ENCODE results near the gene TP73. TPM values are rescaled to one million over a fixed set of nuclear protein-coding genes. Genes with fewer than 3 reads are reported as not detected.

TP73 gene
- total RNA-seq, 1 donor from 2014 or later: not detected

- TF ChIP-seq CTCF (IDR thresholded peaks at IDR 0.05): no peak
- Histone ChIP-seq H3K9me3 (no peaks in the 10 kb centered on the region), H3K27me3 (peaks cover 5% of the 10 kb centered on the region), H3K27ac (no peak overlapping the region), H3K4me3 (no peak overlapping the region), H3K36me3 (no peaks in the 10 kb centered on the region), H3K4me1 (no peaks in the 10 kb centered on the region)
- intact Hi-C loops (cut with DNase I): no loop called here
- DNase-seq (ENCODE audit: low spot score in 2 of 2): no peak
These were observed 44.4 kb downstream of the TP73 start for GRCh38 chr1:3696689-3697088.

DNA sequence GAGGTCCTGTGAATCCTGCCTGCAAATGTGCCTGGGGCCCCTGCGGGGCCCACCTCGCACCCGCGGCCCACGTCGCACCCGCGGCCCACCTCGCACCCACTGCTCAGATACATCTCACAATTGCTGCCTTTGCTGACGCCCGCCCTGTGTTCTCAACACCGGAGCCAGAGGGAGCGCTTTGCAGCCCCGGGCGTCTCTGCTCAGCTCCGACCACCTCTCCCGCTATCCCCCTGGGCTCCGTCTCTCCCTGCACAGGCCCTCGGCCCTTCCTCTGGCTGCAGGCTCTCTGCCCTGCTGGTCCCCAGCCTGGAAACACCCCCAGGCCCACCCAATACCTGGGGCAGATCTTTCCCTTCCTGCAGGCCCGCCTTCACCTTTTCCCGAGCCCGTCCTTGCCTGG is 44.8 kb downstream of the TP73 start:
- no peak for TF ChIP-seq CTCF (IDR thresholded peaks at IDR 0.05)
- intact Hi-C loops (cut with DNase I): no loop called here
- Histone ChIP-seq H3K4me3 (no peak overlapping the region), H3K4me1 (no peaks in the 10 kb centered on the region), H3K9me3 (no peaks in the 10 kb centered on the region), H3K27me3 (peaks cover 5% of the 10 kb centered on the region), H3K27ac (no peak overlapping the region), H3K36me3 (no peaks in the 10 kb centered on the region)
- DNase-seq (ENCODE audit: low spot score in 2 of 2): no peak

GRCh38 chr1:3697810-3698209 is 45.5 kb downstream of the TP73 start:
- Histone ChIP-seq H3K36me3 (no peaks in the 10 kb centered on the region), H3K4me3 (no peak overlapping the region), H3K27ac (no peak overlapping the region), H3K4me1 (no peaks in the 10 kb centered on the region), H3K9me3 (no peaks in the 10 kb centered on the region), H3K27me3 (peaks cover 5% of the 10 kb centered on the region)
- intact Hi-C loops (cut with DNase I): no loop called here
- DNase-seq (ENCODE audit: low spot score in 2 of 2): no peak
- TF ChIP-seq CTCF (IDR thresholded peaks at IDR 0.05): no peak

GRCh38 chr1:3698660-3699408 is 46.5 kb downstream of the TP73 start:
- no peak overlapping the region for H3K27ac ChIP-seq
- no peak for DNase-seq (ENCODE audit: low spot score in 2 of 2)
- no peak overlapping the region for H3K4me3 ChIP-seq
- peaks cover 5% of the 10 kb centered on the region for H3K27me3 ChIP-seq
- no peaks in the 10 kb centered on the region for H3K9me3 ChIP-seq
- no peaks in the 10 kb centered on the region for H3K36me3 ChIP-seq
- intact Hi-C loops (cut with DNase I): no loop called here
- no peaks in the 10 kb centered on the region for H3K4me1 ChIP-seq
- TF ChIP-seq CTCF (IDR thresholded peaks at IDR 0.05): no peak

DNA sequence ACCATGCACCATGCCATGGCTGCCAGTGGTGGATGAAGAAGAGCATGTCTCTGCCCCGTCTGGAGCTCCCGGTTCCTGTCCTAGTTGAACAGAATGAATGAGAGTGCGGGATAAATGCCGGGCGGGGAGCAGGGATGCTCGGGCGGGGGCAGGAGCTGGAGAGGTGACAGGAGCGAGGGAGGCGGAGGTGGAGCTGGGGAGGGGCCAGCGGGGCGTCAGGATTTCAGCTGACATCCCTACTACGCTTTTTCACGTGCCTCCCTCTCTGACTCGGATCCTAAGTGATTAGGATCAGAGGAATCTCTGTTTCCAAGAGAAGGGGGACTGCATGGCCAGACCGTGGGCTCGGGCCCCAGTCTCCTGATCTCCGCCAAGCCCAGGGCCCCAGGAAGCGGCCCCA is 47.3 kb downstream of the TP73 start:
- Histone ChIP-seq H3K4me1 (no peaks in the 10 kb centered on the region), H3K27ac (no peak overlapping the region), H3K36me3 (no peaks in the 10 kb centered on the region), H3K9me3 (no peaks in the 10 kb centered on the region), H3K4me3 (no peak overlapping the region), H3K27me3 (peaks cover 5% of the 10 kb centered on the region)
- no peak for TF ChIP-seq CTCF (IDR thresholded peaks at IDR 0.05)
- intact Hi-C loops (cut with DNase I): no loop called here
- DNase-seq (ENCODE audit: low spot score in 2 of 2): no peak

GRCh38 chr1:3700631-3701030 is 48.3 kb downstream of the TP73 start:
- H3K27me3 ChIP-seq: peaks cover 5% of the 10 kb centered on the region
- intact Hi-C loops (cut with DNase I): no loop called here

More at GRCh38 chr1:3700631-3701030, 48.3 kb downstream of the TP73 start:
- no peaks in the 10 kb centered on the region for H3K36me3 ChIP-seq
- no peak overlapping the region for H3K4me3 ChIP-seq
- DNase-seq (ENCODE audit: low spot score in 2 of 2): no peak
- no peak for TF ChIP-seq CTCF (IDR thresholded peaks at IDR 0.05)
- no peaks in the 10 kb centered on the region for H3K4me1 ChIP-seq
- H3K9me3 ChIP-seq: no peaks in the 10 kb centered on the region
- no peak overlapping the region for H3K27ac ChIP-seq

Data from ascending aorta (tissue), 2 donors.